HepG2 (cell line): Measurements from ENCODE around the gene TMCC2. TPM values are rescaled to one million over a fixed set of nuclear protein-coding genes. Genes with fewer than 3 reads are reported as not detected.

ENCODE experiments used
- ATAC-seq: fragments of 200-7000 bp; cut with Tn5 transposase; 3 replicates; pipeline ENCODE4 v1.9.1; 2020; ENCODE audit warnings: mild to moderate bottlenecking, moderate library complexity
- BruUV-seq: library from RNA; stranded (reverse); fragments of 400-500 nt; replicated peaks from 2 replicates; lab custom pipeline; 2021; lab: Mats Ljungman, UMichigan
- CTCF ChIA-PET: fragments of 300-600 bp; formaldehyde crosslinking; extraction: SDS; loops from one replicate; lab custom pipeline; 2021; ENCODE audit warnings: low total read pairs, inconsistent platforms, low intra/inter-chr PET ratio; lab: Yijun Ruan, JAX
- POLR2A ChIA-PET: fragments of 350-600 bp; sonication (Branson Sonifier 250); formaldehyde crosslinking; loops from one replicate; lab custom pipeline; 2020; ENCODE audit warnings: antibody characterized with exemption, inconsistent platforms; lab: Yijun Ruan, JAX
- DNase-seq: peaks from one replicate; pipeline ENCODE4 v3.0.0-alpha.2; 2015; ENCODE audit warnings: low spot score
- FAIRE-seq: peaks from 3 replicates; lab custom pipeline; 2011; peaks lifted over from hg19 to GRCh38; lab: Jason Lieb, UNC
- H2AFZ ChIP-seq: one replicate; pipeline ENCODE4 v1.6.1; 2011; ENCODE audit warnings: low read length, inconsistent platforms
- H3K27ac ChIP-seq: fragments of 300-600 bp; 3 replicates; pipeline ENCODE4 v1.8.0; 2011; ENCODE audit warnings: mixed run types, mild to moderate bottlenecking, mixed read lengths, low read length, inconsistent platforms; ENCODE audit not compliant: insufficient read depth; ENCODE audit errors: extremely low read length
- H3K27me3 ChIP-seq, 2 experiments: fragments of 200-600 bp in 1 of 2; 2 replicates in 1 of 2; 3 replicates in 1 of 2; pipeline versions ENCODE4 v1.6.0 to v1.8.0; 2011; ENCODE audit warnings: low read length in 2 of 2, mild to moderate bottlenecking in 2 of 2, moderate library complexity in 2 of 2, inconsistent platforms in 1 of 2; ENCODE audit not compliant: insufficient read depth in 2 of 2, control insufficient read depth in 1 of 2
- H3K36me3 ChIP-seq, 2 experiments: fragments of 200-600 bp in 1 of 2; replicated peaks in 1 of 2; 2 replicates in 1 of 2; 3 replicates in 1 of 2; pipeline versions ENCODE4 v1.5.1 to v1.8.0; 2011; ENCODE audit warnings: low read length in 2 of 2, inconsistent platforms in 1 of 2; ENCODE audit not compliant: insufficient read depth in 2 of 2, control insufficient read depth in 1 of 2
- H3K4me1 ChIP-seq: 2 replicates; pipeline ENCODE4 v1.5.1; 2012; ENCODE audit warnings: low read length, inconsistent platforms; ENCODE audit not compliant: insufficient read depth
- H3K4me2 ChIP-seq: 2 replicates; pipeline ENCODE4 v1.6.0; 2011; ENCODE audit warnings: low read depth, low read length, inconsistent platforms
- H3K4me3 ChIP-seq, 3 experiments: fragments of 200-600 bp in 1 of 3; sonication (generic), shearing (Covaris generic) in 1 of 3; replicated peaks in 1 of 3; 2 replicates each; pipeline ENCODE4 v1.5.1; 2011 to 2016; ENCODE audit warnings: low read length in 3 of 3, inconsistent platforms in 2 of 3, low read depth in 2 of 3, mild to moderate bottlenecking in 2 of 3, control low read depth in 1 of 3, mixed read lengths in 1 of 3; ENCODE audit not compliant: insufficient read depth in 1 of 3
- H3K79me2 ChIP-seq: one replicate; pipeline ENCODE4 v1.6.1; 2011; ENCODE audit warnings: low read length, inconsistent platforms; ENCODE audit not compliant: insufficient read depth
- H3K9ac ChIP-seq: 2 replicates; pipeline ENCODE4 v1.6.0; 2011; ENCODE audit warnings: mild to moderate bottlenecking, low read depth, low read length, inconsistent platforms; ENCODE audit not compliant: insufficient read depth
- H3K9me3 ChIP-seq: 2 replicates; pipeline ENCODE4 v1.5.1; 2012; ENCODE audit warnings: mild to moderate bottlenecking, low read length
- H4K20me1 ChIP-seq: 2 replicates; pipeline ENCODE4 v1.6.0; 2011; ENCODE audit warnings: inconsistent platforms, mild to moderate bottlenecking, low read length, moderate library complexity; ENCODE audit not compliant: insufficient read depth
- KLF11 ChIP-seq: IDR thresholded peaks from 2 replicates; pipeline ENCODE4 v1.6.1; 2016; ENCODE audit warnings: missing compliant biosample characterization
- MNT ChIP-seq: fragments of 450-650 bp; IDR thresholded peaks from 2 replicates; pipeline ENCODE4 v1.6.1; 2016
- SUZ12 ChIP-seq: fragments of 150-350 bp; IDR thresholded peaks from 2 replicates; pipeline ENCODE4 v1.6.1; 2014; ENCODE audit warnings: low read depth, low read length
- ZNF17 ChIP-seq: sonication (generic); formaldehyde crosslinking; IDR thresholded peaks from 2 replicates; pipeline ENCODE4 v1.5.0; 2020; ENCODE audit warnings: mild to moderate bottlenecking, missing genetic modification reagents
- ZNF24 ChIP-seq: fragments of 450-650 bp; IDR thresholded peaks from 2 replicates; pipeline ENCODE4 v1.6.1; 2017; ENCODE audit warnings: antibody characterized with exemption, mild to moderate bottlenecking
- ZNF260 ChIP-seq: sonication (generic); formaldehyde crosslinking; IDR thresholded peaks from 2 replicates; pipeline ENCODE4 v1.4.0; 2020; ENCODE audit warnings: missing genetic modification reagents, low read depth, mild to moderate bottlenecking, borderline replicate concordance
- ZNF329 ChIP-seq: sonication (generic); formaldehyde crosslinking; IDR thresholded peaks from 2 replicates; pipeline ENCODE4 v1.9.0; 2021; ENCODE audit warnings: low read depth, mild to moderate bottlenecking, missing genetic modification reagents
- ZNF562 ChIP-seq: sonication (generic); formaldehyde crosslinking; IDR thresholded peaks from 2 replicates; pipeline ENCODE4 v1.8.0; 2022; ENCODE audit warnings: missing genetic modification reagents, borderline replicate concordance
- ZNF570 ChIP-seq: sonication (generic); formaldehyde crosslinking; IDR thresholded peaks from 2 replicates; pipeline ENCODE4 v1.4.0; 2020; ENCODE audit warnings: mild to moderate bottlenecking, missing genetic modification reagents, borderline replicate concordance
- ZNF776 ChIP-seq: sonication (generic); formaldehyde crosslinking; IDR thresholded peaks from 2 replicates; pipeline ENCODE4 v1.4.0; 2020; ENCODE audit warnings: mild to moderate bottlenecking, missing genetic modification reagents
- ZSCAN20 ChIP-seq: sonication (generic); formaldehyde crosslinking; IDR thresholded peaks from 2 replicates; pipeline ENCODE4 v1.4.0; 2020; ENCODE audit warnings: missing genetic modification reagents, mild to moderate bottlenecking, borderline replicate concordance
- WGBS: methylation state at CpG from one replicate; pipeline ENCODE4 v1.1.6; 2017; ENCODE audit warnings: low lambda C conversion rate; 5-methylcytosine and 5-hydroxymethylcytosine counted together
- in situ Hi-C: cut with HindIII; loops from 2 replicates; pipeline ENCODE4 v1.10.0; 2017; ENCODE audit warnings: low pct_unique_long_range_greater_than_20kb; ENCODE audit not compliant: extremely low pct_ligation_motif_present
- intact Hi-C: fragments of 100-400 bp; cut with micrococcal nuclease; formaldehyde crosslinking; loops from one replicate; pipeline ENCODE4 v1.10.0; 2022; ENCODE audit not compliant: unreplicated experiment
- polyA plus RNA-seq, 8 experiments: library from polyadenylated mRNA; depleted of rRNA in 3 of 8; stranded (reverse) in 7 of 8; unstranded in 1 of 8; fragments of >200 nt; fragmentation: Illumina TruSeq in 4 of 8; extraction: Trizol in 4 of 8; gene quantifications; 2 replicates each; pipeline versions ENCODE4 v1.2.1 to v1.2.3, GENCODE V29; 2011 to 2016; ENCODE audit warnings: low read depth in 4 of 8, missing spikeins in 1 of 8, mixed read lengths in 1 of 8; ENCODE audit not compliant: insufficient read depth in 1 of 8
- total RNA-seq, 5 experiments: library from RNA; depleted of rRNA; stranded (reverse); fragments of >200 nt; fragmentation: Illumina TruSeq; extraction: Trizol; gene quantifications; 2 replicates each; pipeline ENCODE4 v1.2.3, GENCODE V29; 2016; ENCODE audit warnings: low read depth in 1 of 5
- TF ChIP-seq, protein P1 (sequence below): sonication (generic); formaldehyde crosslinking; IDR thresholded peaks from 2 replicates; pipeline ENCODE4 v1.8.0; 2022; ENCODE audit warnings: mild to moderate bottlenecking, missing genetic modification reagents, moderate library complexity
- TF ChIP-seq, protein P2 (sequence below): sonication (generic); formaldehyde crosslinking; conservative IDR thresholded peaks from 2 replicates; pipeline ENCODE4 v1.8.0; 2022; ENCODE audit warnings: missing genetic modification reagents
- TF ChIP-seq, protein P3 (sequence below): IDR thresholded peaks from 2 replicates; pipeline ENCODE4 v1.6.1; 2016; ENCODE audit warnings: missing genetic modification reagents, missing compliant biosample characterization

Gene TMCC2
- total and polyA plus RNA-seq, 2 of the 13 experiments (the other 11 are each of a cell fraction or from before 2014, with no cell fraction given) = 0.12 to 0.24 TPM

GRCh38 chr1:205304695-205305070 lies 76.9 kb downstream of the TMCC2 start:
- no peak overlapping the region for H3K9ac ChIP-seq
- ATAC-seq = no peak
- TF ChIP-seq KLF11 (CRISPR knock-in tag) = no peak
- no peak for TF ChIP-seq ZNF776 (CRISPR knock-in tag)
- TF ChIP-seq ZSCAN20 (CRISPR knock-in tag) = no peak
- no peak for TF ChIP-seq ZNF24
- no peak for TF ChIP-seq ZNF260 (CRISPR knock-in tag)
- no peak for TF ChIP-seq ZNF570 (CRISPR knock-in tag)
- TF ChIP-seq SUZ12 = no peak
- TF ChIP-seq MNT = no peak
- TF ChIP-seq, protein P1, sequence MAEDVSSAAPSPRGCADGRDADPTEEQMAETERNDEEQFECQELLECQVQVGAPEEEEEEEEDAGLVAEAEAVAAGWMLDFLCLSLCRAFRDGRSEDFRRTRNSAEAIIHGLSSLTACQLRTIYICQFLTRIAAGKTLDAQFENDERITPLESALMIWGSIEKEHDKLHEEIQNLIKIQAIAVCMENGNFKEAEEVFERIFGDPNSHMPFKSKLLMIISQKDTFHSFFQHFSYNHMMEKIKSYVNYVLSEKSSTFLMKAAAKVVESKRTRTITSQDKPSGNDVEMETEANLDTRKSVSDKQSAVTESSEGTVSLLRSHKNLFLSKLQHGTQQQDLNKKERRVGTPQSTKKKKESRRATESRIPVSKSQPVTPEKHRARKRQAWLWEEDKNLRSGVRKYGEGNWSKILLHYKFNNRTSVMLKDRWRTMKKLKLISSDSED (CRISPR knock-in tag) = no peak
- TF ChIP-seq, protein P2, sequence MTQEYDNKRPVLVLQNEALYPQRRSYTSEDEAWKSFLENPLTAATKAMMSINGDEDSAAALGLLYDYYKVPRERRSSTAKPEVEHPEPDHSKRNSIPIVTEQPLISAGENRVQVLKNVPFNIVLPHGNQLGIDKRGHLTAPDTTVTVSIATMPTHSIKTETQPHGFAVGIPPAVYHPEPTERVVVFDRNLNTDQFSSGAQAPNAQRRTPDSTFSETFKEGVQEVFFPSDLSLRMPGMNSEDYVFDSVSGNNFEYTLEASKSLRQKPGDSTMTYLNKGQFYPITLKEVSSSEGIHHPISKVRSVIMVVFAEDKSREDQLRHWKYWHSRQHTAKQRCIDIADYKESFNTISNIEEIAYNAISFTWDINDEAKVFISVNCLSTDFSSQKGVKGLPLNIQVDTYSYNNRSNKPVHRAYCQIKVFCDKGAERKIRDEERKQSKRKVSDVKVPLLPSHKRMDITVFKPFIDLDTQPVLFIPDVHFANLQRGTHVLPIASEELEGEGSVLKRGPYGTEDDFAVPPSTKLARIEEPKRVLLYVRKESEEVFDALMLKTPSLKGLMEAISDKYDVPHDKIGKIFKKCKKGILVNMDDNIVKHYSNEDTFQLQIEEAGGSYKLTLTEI (CRISPR knock-in tag) = no peak
- TF ChIP-seq, protein P3, sequence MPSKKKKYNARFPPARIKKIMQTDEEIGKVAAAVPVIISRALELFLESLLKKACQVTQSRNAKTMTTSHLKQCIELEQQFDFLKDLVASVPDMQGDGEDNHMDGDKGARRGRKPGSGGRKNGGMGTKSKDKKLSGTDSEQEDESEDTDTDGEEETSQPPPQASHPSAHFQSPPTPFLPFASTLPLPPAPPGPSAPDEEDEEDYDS (CRISPR knock-in tag) = no peak
- no peak for TF ChIP-seq ZNF562 (CRISPR knock-in tag)
- TF ChIP-seq ZNF329 (CRISPR knock-in tag) = no peak
- no peak for TF ChIP-seq ZNF17
- CTCF ChIA-PET = no interaction called here
- in situ Hi-C loops = no loop called here
- intact Hi-C loops = no loop called here
- no peaks in the 10 kb centered on the region for H4K20me1 ChIP-seq
- DNase-seq = no peak
- WGBS = 100% methylated on average over 1 of the region's 1 CpG
- no peak overlapping the region for H3K4me2 ChIP-seq
- no peak overlapping the region for H3K27ac ChIP-seq
- FAIRE-seq = no peak
- H3K4me3 ChIP-seq = no peak overlapping the region
- no TSS peak for BruUV-seq
- POLR2A ChIA-PET = no interaction called here
- no peaks in the 10 kb centered on the region for H3K27me3 ChIP-seq
- H3K4me1 ChIP-seq = peaks cover 27% of the 10 kb centered on the region
- no peak overlapping the region for H2AFZ ChIP-seq
- no peaks in the 10 kb centered on the region for H3K9me3 ChIP-seq
- peaks cover 19 to 37% of the 10 kb centered on the region in 2 experiments; a peak in 4 of 5 replicates for H3K36me3 ChIP-seq
- no peaks in the 10 kb centered on the region for H3K79me2 ChIP-seq
